GM10266 (cell line): ENCODE results near the gene DIRAS2.

Experiments
- DNase-seq: peaks from one replicate; pipeline ENCODE4 v3.0.0; 2012; ENCODE audit errors: extremely low spot score
- TF ChIP-seq, protein P1 (sequence below): IDR thresholded peaks from 2 replicates; pipeline ENCODE4 v1.5.1; 2012; ENCODE audit warnings: mild to moderate bottlenecking, low read depth; ENCODE audit not compliant: control insufficient read depth, insufficient read depth; ENCODE audit errors: missing control alignments

DIRAS2 gene

DNA sequence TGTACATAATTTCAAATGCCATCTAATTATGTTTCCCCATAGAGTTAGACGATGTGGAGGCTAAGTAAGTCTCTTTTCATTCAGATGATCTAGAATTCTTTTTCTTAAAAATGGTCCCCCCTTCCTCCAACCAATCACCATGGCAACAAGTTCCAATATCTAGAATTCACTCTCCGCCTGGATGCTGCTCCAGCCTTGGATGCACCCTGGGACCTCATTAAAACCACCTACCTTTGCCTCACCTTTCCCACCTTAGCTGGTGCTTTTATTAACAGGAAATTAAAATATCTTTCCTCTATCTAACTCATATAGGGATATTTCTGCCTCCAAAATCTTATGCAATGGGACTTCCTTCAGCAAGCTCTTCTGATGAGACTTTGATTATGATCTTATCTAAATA lies 49.0 kb downstream of the DIRAS2 start:
- DNase-seq = no peak
- TF ChIP-seq, protein P1, sequence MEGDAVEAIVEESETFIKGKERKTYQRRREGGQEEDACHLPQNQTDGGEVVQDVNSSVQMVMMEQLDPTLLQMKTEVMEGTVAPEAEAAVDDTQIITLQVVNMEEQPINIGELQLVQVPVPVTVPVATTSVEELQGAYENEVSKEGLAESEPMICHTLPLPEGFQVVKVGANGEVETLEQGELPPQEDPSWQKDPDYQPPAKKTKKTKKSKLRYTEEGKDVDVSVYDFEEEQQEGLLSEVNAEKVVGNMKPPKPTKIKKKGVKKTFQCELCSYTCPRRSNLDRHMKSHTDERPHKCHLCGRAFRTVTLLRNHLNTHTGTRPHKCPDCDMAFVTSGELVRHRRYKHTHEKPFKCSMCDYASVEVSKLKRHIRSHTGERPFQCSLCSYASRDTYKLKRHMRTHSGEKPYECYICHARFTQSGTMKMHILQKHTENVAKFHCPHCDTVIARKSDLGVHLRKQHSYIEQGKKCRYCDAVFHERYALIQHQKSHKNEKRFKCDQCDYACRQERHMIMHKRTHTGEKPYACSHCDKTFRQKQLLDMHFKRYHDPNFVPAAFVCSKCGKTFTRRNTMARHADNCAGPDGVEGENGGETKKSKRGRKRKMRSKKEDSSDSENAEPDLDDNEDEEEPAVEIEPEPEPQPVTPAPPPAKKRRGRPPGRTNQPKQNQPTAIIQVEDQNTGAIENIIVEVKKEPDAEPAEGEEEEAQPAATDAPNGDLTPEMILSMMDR = no peak

DNA sequence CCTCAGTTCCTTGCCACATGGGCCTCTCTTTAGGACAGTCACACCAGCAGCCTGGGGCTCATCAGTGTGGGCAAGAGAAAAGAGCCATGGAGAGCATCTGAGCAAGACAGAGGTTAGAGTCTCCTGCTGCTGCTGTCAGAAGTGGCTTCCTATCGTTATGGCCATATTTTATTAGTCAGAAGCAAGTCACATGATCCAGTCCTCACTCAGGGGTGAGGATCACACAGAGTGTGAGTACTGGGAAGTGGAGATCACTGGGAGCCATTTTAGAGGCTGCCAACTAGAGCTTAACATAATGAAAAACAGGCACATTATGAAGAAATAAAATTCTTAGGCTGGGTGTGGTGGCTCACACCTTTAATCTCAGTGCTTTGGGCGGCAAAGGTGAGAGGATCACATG lies 62.0 kb downstream of the DIRAS2 start:
- TF ChIP-seq, protein P1 = no peak
- no peak for DNase-seq

GRCh38 chr9:90579181-90579580 lies 63.4 kb downstream of the DIRAS2 start:
- no peak for DNase-seq
- TF ChIP-seq, protein P1 = no peak

DNA sequence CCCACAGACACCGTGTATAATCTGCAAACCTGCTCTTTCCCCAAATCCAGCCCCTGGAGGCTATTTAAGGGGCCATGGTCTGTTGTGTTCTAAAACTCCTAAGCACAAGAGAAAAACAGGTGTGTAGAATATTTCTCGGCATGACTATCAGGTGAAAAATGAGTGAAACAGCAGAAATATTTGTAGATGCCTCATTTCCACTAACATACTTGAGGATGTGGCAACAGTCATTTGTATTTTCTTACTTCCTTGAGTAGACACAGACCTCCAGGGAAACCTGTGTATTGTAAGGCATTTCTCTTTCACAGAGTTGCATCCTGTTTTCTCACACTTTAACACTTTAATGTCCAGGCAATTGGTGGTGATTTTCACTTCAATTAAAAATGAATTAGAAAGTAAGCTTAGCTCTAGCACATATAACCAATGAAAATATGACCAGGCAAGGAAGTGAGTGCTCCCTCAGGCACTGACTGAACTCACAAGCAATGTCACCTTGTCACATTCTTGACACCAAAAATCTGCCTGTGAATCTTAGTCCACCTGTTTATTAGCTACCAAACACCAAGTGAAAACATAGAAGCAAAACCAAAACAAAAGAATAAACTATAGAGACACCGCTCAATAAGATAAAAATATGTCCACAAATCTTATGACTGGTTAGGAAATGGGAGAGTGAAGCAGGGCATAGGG lies 64.4 kb downstream of the DIRAS2 start:
- DNase-seq = no peak
- TF ChIP-seq, protein P1 = no peak

- TF ChIP-seq, protein P1 = no peak
Measured at GRCh38 chr9:90569511-90569910, 73.1 kb downstream of the DIRAS2 start.

GRCh38 chr9:90568667-90569066 lies 74.0 kb downstream of the DIRAS2 start:
- TF ChIP-seq, protein P1 = no peak

More at GRCh38 chr9:90569511-90569910, 73.1 kb downstream of the DIRAS2 start:
- DNase-seq = no peak

GRCh38 chr9:90562229-90562628 lies 80.4 kb downstream of the DIRAS2 start:
- TF ChIP-seq, protein P1 = no peak
- no peak for DNase-seq

More at GRCh38 chr9:90568667-90569066, 74.0 kb downstream of the DIRAS2 start:
- no peak for DNase-seq
